Right cardiac atrium (tissue), 5 donors: Measurements from ENCODE around the gene PPEF2. TPM values are rescaled to one million over a fixed set of nuclear protein-coding genes. Genes with fewer than 3 reads are reported as not detected.
A peak's percentile ranks its signal among the peaks of the same experiment; 100 is the strongest.
"Not testable (repeated sequence)": the region's sequence is repeated elsewhere in the genome, so short reads cannot be mapped to it uniquely, and the experiment has no call there.

ENCODE experiments used
- ATAC-seq, 2 donors: fragments of 200-7000 bp; cut with Tn5 transposase; one replicate each; pipeline versions ENCODE4 v1.8.0 to v1.9.1; 2020; ENCODE audit warnings: moderate library complexity in 2 of 2, mild to moderate bottlenecking in 1 of 2
- DNase-seq, 3 donors: peaks; one replicate each; pipeline ENCODE4 v3.0.0-alpha.2; 2020
- H3K27ac ChIP-seq: one replicate; pipeline ENCODE4 v1.5.1; 2013; ENCODE audit warnings: mild to moderate bottlenecking, low read length, control low read depth, moderate library complexity
- H3K27me3 ChIP-seq: one replicate; pipeline ENCODE4 v1.6.1; 2013; ENCODE audit not compliant: control insufficient read depth, insufficient read depth
- H3K4me1 ChIP-seq: one replicate; pipeline ENCODE4 v1.6.1; 2013; ENCODE audit warnings: low read length; ENCODE audit not compliant: control insufficient read depth, insufficient read depth
- H3K4me3 ChIP-seq: one replicate; pipeline ENCODE4 v1.5.1; 2013; ENCODE audit warnings: low read length, control low read depth
- H3K9me3 ChIP-seq: one replicate; pipeline ENCODE4 v1.6.1; 2013; ENCODE audit warnings: low read length; ENCODE audit not compliant: control insufficient read depth
- WGBS: extraction: QIAGEN DNeasy Blood & Tissue Kit; methylation state at CpG from one replicate; pipeline ENCODE4 v1.1.7; 2013; 5-methylcytosine and 5-hydroxymethylcytosine counted together
- intact Hi-C, 4 donors: fragments of 100-400 bp; cut with DNase I; formaldehyde crosslinking; loops; one replicate each; pipeline versions ENCODE4 v1.11.0 to v1.14.0; 2022 to 2023
- polyA plus RNA-seq: library from polyadenylated mRNA; stranded (reverse); fragments of 200-250 nt; gene quantifications from one replicate; pipeline ENCODE4 v1.2.3, GENCODE V29; 2013
- total RNA-seq, 4 donors: library from RNA; stranded (reverse); fragmentation: NEBNext Ultra II Directional; extraction: Animal tissue kit (Norgen Biotek cat#: 25700); gene quantifications; one replicate each; pipeline ENCODE4 v1.2.1, GENCODE V29; 2021
- donor health status: healthy with polysubstance abuse.
- donor health status: DM: no; HTN: yes; CAD: no.
- donor health status: DM: no; HTN: no; CAD: no.
- donor health status: DM: no; HTN: yes; CAD: no; lungs with severe emphysema.
- donor health status: DM: yes; HTN: yes; CAD: no.

PPEF2 gene
- total and polyA plus RNA-seq, 5 donors: not detected

DNA sequence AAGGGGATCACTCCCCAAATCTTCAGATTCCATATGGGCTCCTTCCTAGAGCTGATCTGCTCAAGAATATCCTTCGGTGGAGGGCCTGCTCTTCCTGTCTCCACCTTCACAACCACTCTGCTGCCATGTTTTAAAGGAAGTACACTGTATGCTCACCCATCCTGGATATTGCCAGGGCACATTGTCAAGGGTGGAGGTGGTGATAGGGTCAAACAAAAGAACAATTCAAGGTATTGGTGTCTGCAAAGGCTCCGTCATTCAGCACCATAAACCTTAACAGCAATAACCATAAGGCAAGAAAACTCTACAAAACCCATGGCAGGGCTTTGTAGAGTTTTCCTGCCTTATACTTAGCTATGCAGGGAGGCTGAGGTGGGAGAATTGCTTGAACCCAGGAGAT lies 19.7 kb upstream of the PPEF2 start:
- ATAC-seq: no peak
- H3K4me3 ChIP-seq: no peak overlapping the region
- WGBS: 96% methylated on average over 2 of the region's 2 CpGs
- H3K4me1 ChIP-seq: no peaks in the 10 kb centered on the region
- intact Hi-C loops: no loop called here
- H3K27ac ChIP-seq: no peak overlapping the region
- no peaks in the 10 kb centered on the region for H3K27me3 ChIP-seq
- no peaks in the 10 kb centered on the region for H3K9me3 ChIP-seq
- no peak for DNase-seq

DNA sequence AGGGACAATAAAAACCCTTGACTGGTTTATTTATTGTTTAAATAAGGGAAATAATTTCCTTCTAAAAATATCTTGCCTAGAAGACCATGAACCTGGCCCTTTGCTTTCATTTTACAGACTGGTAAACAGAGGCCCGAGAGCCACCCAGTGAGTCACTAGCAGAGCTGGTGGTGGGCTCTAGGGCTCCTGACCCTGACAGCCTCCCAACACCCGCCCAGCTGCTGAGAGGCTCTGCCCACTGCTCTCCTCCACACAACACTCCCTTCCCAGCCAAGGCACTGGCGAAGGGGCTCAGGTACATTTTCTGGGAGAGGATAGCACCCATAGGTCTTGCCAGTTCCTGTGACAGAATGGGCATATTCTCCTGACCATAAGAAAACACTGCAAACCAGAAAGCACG lies 18.1 kb upstream of the PPEF2 start:
- intact Hi-C loops: no loop called here
- 96% methylated on average over 4 of the region's 4 CpGs for WGBS
- H3K4me1 ChIP-seq: no peaks in the 10 kb centered on the region
- H3K4me3 ChIP-seq: no peak overlapping the region
- ATAC-seq (no peak), DNase-seq (peak in 1 of 3 donors; percentile 50)
- no peaks in the 10 kb centered on the region for H3K9me3 ChIP-seq
- no peak overlapping the region for H3K27ac ChIP-seq
- H3K27me3 ChIP-seq: no peaks in the 10 kb centered on the region

- H3K9me3 ChIP-seq: no peaks in the 10 kb centered on the region
- peak; percentile 24 to 55 for ATAC-seq
- no peaks in the 10 kb centered on the region for H3K27me3 ChIP-seq
- intact Hi-C loops: no loop called here
- peak; percentile 41 to 82 (median 80) for DNase-seq
- H3K4me1 ChIP-seq: no peaks in the 10 kb centered on the region
- H3K4me3 ChIP-seq: no peak overlapping the region
- 43% methylated on average over 3 of the region's 3 CpGs for WGBS
- H3K27ac ChIP-seq: no peak overlapping the region
Observed at GRCh38 chr4:75919920-75920319, 17.7 kb upstream of the PPEF2 start.

DNA sequence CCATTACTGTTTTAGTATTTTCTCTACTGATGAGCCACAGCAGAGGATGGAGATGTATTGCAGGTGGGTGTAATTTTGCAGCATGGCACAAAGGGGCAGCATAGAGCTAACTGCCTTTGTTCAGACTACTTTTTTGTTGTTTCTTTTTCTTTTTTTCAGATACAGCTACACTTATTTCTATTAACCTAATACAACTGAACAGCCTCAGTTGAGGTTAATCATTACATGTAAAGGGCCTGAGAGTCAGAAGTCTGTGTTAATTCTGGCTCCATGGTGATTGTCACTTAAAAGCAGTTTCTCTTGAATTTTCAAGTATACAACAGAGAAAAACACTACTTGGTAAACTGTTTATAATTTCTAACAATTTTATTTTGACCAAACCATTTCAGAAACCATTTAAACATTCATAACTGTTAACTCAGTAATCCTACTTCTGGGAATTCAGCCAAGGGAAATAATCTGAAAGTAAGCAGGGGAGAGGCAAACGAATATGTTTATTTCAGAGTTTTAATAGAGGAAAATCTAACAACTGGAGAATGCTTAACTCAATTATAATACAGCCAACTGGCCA lies 13.9 kb upstream of the PPEF2 start:
- H3K4me3 ChIP-seq: no peak overlapping the region
- DNase-seq: no peak
- no peaks in the 10 kb centered on the region for H3K4me1 ChIP-seq
- peak; percentile 55 to 66 for ATAC-seq
- intact Hi-C loops: no loop called here
- H3K27ac ChIP-seq: no peak overlapping the region
- WGBS: 17% methylated on average over 1 of the region's 1 CpG
- no peaks in the 10 kb centered on the region for H3K9me3 ChIP-seq
- no peaks in the 10 kb centered on the region for H3K27me3 ChIP-seq

- Histone ChIP-seq H3K27me3 (no peaks in the 10 kb centered on the region), H3K4me3 (no peak overlapping the region), H3K27ac (no peak overlapping the region), H3K4me1 (no peaks in the 10 kb centered on the region), H3K9me3 (no peaks in the 10 kb centered on the region)
- ATAC-seq: no peak
- DNase-seq: no peak
- 67% methylated on average over 6 of the region's 6 CpGs for WGBS
- intact Hi-C loops: no loop called here
Observed at GRCh38 chr4:75912968-75913367, 10.7 kb upstream of the PPEF2 start.

- DNase-seq, intact Hi-C loops, H3K27me3 ChIP-seq, H3K4me1 ChIP-seq, H3K9me3 ChIP-seq, H3K27ac ChIP-seq, H3K4me3 ChIP-seq, ATAC-seq: not testable (repeated sequence)
- WGBS: 94% methylated on average over 6 of the region's 6 CpGs
Observed at GRCh38 chr4:75910831-75911230, 8.6 kb upstream of the PPEF2 start.

- H3K27ac ChIP-seq: no peak overlapping the region
- WGBS: 92% methylated on average over 5 of the region's 5 CpGs
- no peak for ATAC-seq
- no peak for DNase-seq
- H3K27me3 ChIP-seq: no peaks in the 10 kb centered on the region
- no peak overlapping the region for H3K4me3 ChIP-seq
- no peaks in the 10 kb centered on the region for H3K4me1 ChIP-seq
- H3K9me3 ChIP-seq: no peaks in the 10 kb centered on the region
- intact Hi-C loops: no loop called here
Observed at GRCh38 chr4:75909405-75909804, 7.2 kb upstream of the PPEF2 start.

DNA sequence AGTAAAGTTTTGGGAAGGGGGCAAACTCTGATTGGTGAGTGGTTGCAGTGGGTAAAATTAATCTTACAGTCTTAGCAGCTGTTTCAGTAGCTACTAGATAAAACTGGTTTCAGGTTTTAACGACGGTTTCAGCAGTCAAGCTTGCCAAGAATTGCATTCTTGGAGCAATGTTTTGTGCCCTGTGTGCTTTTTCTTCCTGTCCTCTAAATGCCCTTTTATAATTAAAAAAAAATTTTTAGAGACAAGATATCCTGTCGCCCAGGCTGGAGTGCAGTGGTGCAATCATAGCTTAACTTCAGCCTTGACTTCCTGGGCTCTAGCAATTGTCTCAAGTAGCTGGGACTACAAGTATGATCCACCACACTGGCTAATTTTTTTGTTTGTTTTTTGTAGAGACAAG lies 6.3 kb upstream of the PPEF2 start:
- Histone ChIP-seq H3K4me1 (no peaks in the 10 kb centered on the region), H3K27me3 (no peaks in the 10 kb centered on the region), H3K4me3 (no peak overlapping the region), H3K27ac (no peak overlapping the region), H3K9me3 (no peaks in the 10 kb centered on the region)
- DNase-seq (no peak), ATAC-seq (no peak)
- WGBS: 7% methylated on average over 3 of the region's 3 CpGs
- intact Hi-C loops: no loop called here

DNA sequence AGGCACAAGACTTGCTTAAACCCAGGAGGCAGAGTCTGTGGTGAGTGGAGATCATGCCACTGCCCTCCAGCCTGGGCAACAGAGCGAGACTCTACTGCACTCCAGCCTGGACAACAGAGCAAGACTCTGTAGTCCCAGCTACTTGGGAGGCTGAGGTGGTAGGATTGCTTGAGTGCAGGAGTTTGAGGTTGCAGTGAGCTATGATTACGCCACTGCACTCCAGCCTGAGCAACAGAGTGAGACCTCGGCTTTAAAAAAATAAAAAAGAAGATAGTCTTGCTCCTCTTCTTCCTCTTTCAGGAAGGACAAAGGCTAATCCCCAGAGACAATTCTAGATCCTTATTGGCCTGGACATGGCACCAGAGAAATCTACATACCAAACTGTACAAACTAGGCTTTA lies 5.7 kb upstream of the PPEF2 start:
- H3K4me3 ChIP-seq: no peak overlapping the region
- no peak overlapping the region for H3K27ac ChIP-seq

DNA sequence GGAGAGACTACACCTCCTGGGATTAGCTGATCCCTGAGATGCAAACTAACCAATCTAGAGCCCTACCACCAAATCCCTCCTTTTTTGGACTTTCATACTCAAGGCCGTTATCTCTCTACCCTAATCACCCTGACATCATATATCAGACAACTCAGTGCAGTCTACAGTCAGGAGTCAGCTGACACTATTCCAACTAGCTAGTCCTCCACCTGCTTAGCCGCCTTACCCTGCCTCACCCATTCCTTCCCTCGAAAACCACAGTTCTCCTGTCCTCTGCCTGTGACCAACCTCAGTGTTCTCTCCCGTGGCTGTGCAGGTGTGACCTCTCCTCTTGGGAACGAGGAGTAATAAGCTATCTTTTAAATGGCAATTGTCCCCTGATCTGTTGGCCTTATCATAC lies 1.8 kb upstream of the PPEF2 start:
- H3K27me3 ChIP-seq: no peaks in the 10 kb centered on the region
- no peaks in the 10 kb centered on the region for H3K4me1 ChIP-seq
- intact Hi-C loops: no loop called here
- 82% methylated on average over 5 of the region's 5 CpGs for WGBS
- no peak overlapping the region for H3K4me3 ChIP-seq
- DNase-seq (no peak), ATAC-seq (no peak)
- no peak overlapping the region for H3K27ac ChIP-seq
- no peaks in the 10 kb centered on the region for H3K9me3 ChIP-seq

More for the DNA sequence above, 5.7 kb upstream of the PPEF2 start:
- 71% methylated on average over 3 of the region's 3 CpGs for WGBS
- no peaks in the 10 kb centered on the region for H3K9me3 ChIP-seq
- H3K4me1 ChIP-seq: no peaks in the 10 kb centered on the region
- intact Hi-C loops: no loop called here
- H3K27me3 ChIP-seq: no peaks in the 10 kb centered on the region
- ATAC-seq (no peak), DNase-seq (no peak)

GRCh38 chr4:75898536-75898935 lies 3.7 kb downstream of the PPEF2 start:
- intact Hi-C loops: loop anchor here in 1 of 4 donors (10.0 kb wide), 1 partner anchor 166 kb away; no protein-coding TSS in a partner anchor
- no peak for DNase-seq

DNA sequence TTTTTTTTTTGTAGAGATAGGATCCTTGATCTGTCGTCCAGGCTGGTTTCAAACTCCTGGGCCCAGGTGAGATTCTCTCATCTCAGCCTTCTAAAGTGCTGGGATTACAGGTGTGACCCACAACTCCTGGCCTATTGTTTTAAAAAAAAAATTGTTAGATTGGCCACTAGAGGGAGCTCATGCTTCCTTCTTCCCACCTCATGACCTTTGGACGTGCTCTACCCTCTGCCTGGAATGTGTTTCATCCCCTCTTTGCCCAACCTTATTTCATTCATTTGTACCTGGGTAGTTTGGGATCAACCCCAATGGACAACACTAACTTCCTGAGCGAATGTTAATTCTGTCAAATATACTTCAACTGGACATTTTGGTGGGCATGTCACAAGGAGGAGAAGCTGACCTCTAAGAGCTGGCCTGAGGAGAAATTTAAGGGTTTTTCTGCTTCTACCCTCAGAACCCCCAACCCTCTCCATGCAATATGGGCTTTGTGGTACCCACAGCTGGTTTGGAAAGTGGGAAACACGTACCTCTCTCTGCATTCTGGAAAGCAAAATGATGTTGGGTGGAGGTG lies 6.4 kb downstream of the PPEF2 start:
- ATAC-seq (peak in 1 of 2 donors; percentile 20), DNase-seq (no peak)
- Histone ChIP-seq H3K27ac (no peak overlapping the region), H3K4me1 (no peaks in the 10 kb centered on the region), H3K27me3 (no peaks in the 10 kb centered on the region), H3K9me3 (no peaks in the 10 kb centered on the region), H3K4me3 (no peak overlapping the region)
- WGBS: 49% methylated on average over 4 of the region's 4 CpGs
- intact Hi-C loops: loop anchor here in 1 of 4 donors (10.0 kb wide), 1 partner anchor 169 kb away; no protein-coding TSS in a partner anchor

More at GRCh38 chr4:75898536-75898935, 3.7 kb downstream of the PPEF2 start:
- Histone ChIP-seq H3K9me3 (no peaks in the 10 kb centered on the region), H3K4me1 (no peaks in the 10 kb centered on the region), H3K27ac (no peak overlapping the region), H3K4me3 (no peak overlapping the region), H3K27me3 (no peaks in the 10 kb centered on the region)
- ATAC-seq: no peak
